Sigmoid colon (tissue), 7 donors: ENCODE results near the gene SERPINB6. TPM values are rescaled to one million over a fixed set of nuclear protein-coding genes. Genes with fewer than 3 reads are reported as not detected.

Experiments
- DNase-seq: peaks from one replicate; pipeline ENCODE4 v3.0.0-alpha.2; 2019
- H3K27ac ChIP-seq, 4 donors: fragments of 200-600 bp; sonication (generic); one replicate each; pipeline ENCODE4 v1.5.1; 2016 to 2019; ENCODE audit warnings: mild to moderate bottlenecking in 1 of 4
- H3K27me3 ChIP-seq, 3 donors: fragments of 200-600 bp; sonication (generic); one replicate each; pipeline ENCODE4 v1.5.1; 2019; ENCODE audit warnings: mild to moderate bottlenecking in 1 of 3
- H3K36me3 ChIP-seq, 4 donors: fragments of 200-600 bp; sonication (generic); one replicate each; pipeline ENCODE4 v1.5.1; 2016 to 2019
- H3K4me1 ChIP-seq, 4 donors: fragments of 200-600 bp; sonication (generic); one replicate each; pipeline ENCODE4 v1.5.1; 2017 to 2019
- H3K4me3 ChIP-seq, 4 donors: fragments of 200-600 bp; sonication (generic); one replicate each; pipeline ENCODE4 v1.5.1; 2017 to 2019; ENCODE audit warnings: mild to moderate bottlenecking in 2 of 4, moderate library complexity in 1 of 4
- H3K9me3 ChIP-seq, 4 donors: fragments of 200-600 bp in 3 of 4; sonication (generic) in 3 of 4; one replicate each; pipeline versions ENCODE4 v1.5.1 to v1.6.1; 2013 to 2019
- EP300 ChIP-seq, 4 donors: sonication (generic); formaldehyde crosslinking; IDR thresholded peaks; one replicate each; pipeline ENCODE4 v1.6.1; 2017; ENCODE audit warnings: antibody characterized with exemption in 4 of 4
- POLR2A ChIP-seq, 2 donors: fragments of 450-650 bp; IDR thresholded peaks; one replicate each; pipeline ENCODE4 v1.6.1; 2016; ENCODE audit warnings: antibody characterized with exemption in 2 of 2, mild to moderate bottlenecking in 2 of 2, moderate library complexity in 2 of 2
- POLR2AphosphoS5 ChIP-seq, 4 donors: sonication (generic); formaldehyde crosslinking; IDR thresholded peaks; one replicate each; pipeline ENCODE4 v1.6.1; 2017; ENCODE audit warnings: antibody characterized with exemption in 4 of 4
- WGBS, 2 donors: extraction: QIAGEN DNeasy Blood & Tissue Kit; methylation state at CpG; one replicate each; pipeline ENCODE4 v1.1.7; 2013; 5-methylcytosine and 5-hydroxymethylcytosine counted together
- intact Hi-C: fragments of 100-400 bp; cut with DNase I; formaldehyde crosslinking; loops from one replicate; pipeline ENCODE4 v1.15.1; 2023
- polyA plus RNA-seq, 3 donors: library from polyadenylated mRNA; stranded (reverse); fragments of 200-250 nt; gene quantifications; one replicate each; pipeline ENCODE4 v1.2.3, GENCODE V29; 2013
- total RNA-seq, 4 donors: library from RNA; depleted of rRNA; stranded (reverse); fragments of >200 nt; gene quantifications; one replicate each; pipeline ENCODE4 v1.1.0, GENCODE V29; 2016
- TF ChIP-seq, protein P1 (sequence below), 4 experiments: fragments of 450-650 bp in 3 of 4; fragments of 200-600 bp in 1 of 4; IDR thresholded peaks; one replicate each; pipeline ENCODE4 v1.5.1; 2016 to 2019; ENCODE audit warnings: antibody characterized with exemption in 4 of 4, mild to moderate bottlenecking in 3 of 4, moderate library complexity in 2 of 4
- donor health status: healthy with polysubstance abuse.
- donor health status: Bipolar disorder and iron deficiency.
- donor health status: healthy.

Gene SERPINB6
- total and polyA plus RNA-seq, 7 donors: 150 to 207 (median 178) TPM

DNA sequence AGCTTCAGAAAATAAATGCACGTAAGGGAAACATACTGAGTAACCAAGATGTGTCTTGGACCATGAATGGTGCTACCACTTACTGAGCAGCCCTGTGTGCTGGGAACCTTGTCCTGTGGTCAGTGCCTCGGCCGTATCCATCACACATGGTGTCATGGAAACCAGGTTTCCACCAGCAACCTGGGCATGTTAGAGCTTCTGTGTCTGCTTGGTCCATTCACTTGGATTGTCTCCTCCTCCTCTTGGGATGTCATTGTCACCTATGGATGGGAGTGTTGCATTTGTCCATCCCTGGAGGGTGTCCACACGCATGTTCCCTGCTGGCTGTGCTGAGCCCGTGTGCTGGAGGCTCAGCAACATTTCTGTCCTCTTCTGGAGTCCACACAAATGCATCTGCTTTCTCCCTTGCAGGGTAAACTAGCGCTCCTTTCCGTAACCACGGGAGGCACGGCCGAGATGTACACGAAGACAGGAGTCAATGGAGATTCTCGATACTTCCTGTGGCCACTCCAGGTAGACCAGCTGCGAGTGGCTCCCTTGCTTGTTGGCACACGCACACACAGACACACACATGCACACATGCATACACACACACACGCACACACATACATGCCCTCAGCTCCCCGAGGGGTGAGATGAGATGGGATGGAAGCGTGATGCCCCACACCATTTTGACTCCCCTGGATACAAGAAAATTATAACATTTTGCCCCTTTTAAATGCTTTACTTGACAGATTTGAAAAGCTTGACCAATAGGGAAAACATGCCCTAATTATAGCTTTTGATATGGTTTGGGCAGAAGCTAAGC lies 45.3 kb upstream of the SERPINB6 start:
- intact Hi-C loops: no loop called here
- TF ChIP-seq EP300 (IDR thresholded peaks at IDR 0.05) (no peak), POLR2AphosphoS5 (IDR thresholded peaks at IDR 0.05) (no peak), POLR2A (IDR thresholded peaks at IDR 0.05) (no peak)
- TF ChIP-seq, protein P1, sequence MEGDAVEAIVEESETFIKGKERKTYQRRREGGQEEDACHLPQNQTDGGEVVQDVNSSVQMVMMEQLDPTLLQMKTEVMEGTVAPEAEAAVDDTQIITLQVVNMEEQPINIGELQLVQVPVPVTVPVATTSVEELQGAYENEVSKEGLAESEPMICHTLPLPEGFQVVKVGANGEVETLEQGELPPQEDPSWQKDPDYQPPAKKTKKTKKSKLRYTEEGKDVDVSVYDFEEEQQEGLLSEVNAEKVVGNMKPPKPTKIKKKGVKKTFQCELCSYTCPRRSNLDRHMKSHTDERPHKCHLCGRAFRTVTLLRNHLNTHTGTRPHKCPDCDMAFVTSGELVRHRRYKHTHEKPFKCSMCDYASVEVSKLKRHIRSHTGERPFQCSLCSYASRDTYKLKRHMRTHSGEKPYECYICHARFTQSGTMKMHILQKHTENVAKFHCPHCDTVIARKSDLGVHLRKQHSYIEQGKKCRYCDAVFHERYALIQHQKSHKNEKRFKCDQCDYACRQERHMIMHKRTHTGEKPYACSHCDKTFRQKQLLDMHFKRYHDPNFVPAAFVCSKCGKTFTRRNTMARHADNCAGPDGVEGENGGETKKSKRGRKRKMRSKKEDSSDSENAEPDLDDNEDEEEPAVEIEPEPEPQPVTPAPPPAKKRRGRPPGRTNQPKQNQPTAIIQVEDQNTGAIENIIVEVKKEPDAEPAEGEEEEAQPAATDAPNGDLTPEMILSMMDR (IDR thresholded peaks at IDR 0.05): no peak
- Histone ChIP-seq H3K4me3 (no peak overlapping the region), H3K27me3 (no peaks in the 10 kb centered on the region), H3K36me3 (peaks cover 0 to 79% (median 12%) of the 10 kb centered on the region in 4 donors), H3K27ac (no peak overlapping the region), H3K9me3 (peaks cover 0 to 2% (median under 1%) of the 10 kb centered on the region in 4 donors), H3K4me1 (peaks cover 0 to 7% (median 0%) of the 10 kb centered on the region in 4 donors)
- WGBS, 2 donors: 96 to 97% methylated on average over 17 of the region's 17 CpGs
- DNase-seq: no peak

DNA sequence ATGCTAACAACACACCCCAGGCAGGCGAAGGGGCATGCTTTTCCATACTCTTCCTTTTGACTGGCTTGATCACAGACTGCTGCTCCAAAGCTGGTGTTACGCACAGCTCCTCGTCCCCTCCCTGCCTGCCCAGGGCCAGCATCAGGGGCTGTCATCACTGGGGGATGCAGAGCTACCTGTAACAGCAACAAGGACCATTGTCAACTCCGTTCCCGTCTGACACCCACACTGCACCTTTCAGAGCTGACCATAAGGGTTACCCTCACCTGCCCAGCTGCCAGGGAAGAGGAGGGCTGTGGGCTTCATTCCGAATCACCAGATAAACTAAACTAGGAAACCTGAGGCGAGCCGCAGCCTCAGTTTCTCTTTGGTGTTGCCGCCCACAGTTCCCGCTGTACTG lies 43.8 kb upstream of the SERPINB6 start:
- TF ChIP-seq EP300 (IDR thresholded peaks at IDR 0.05) (no peak), POLR2A (IDR thresholded peaks at IDR 0.05) (no peak), POLR2AphosphoS5 (IDR thresholded peaks at IDR 0.05) (no peak)
- TF ChIP-seq, protein P1 (IDR thresholded peaks at IDR 0.05): no peak
- 91 to 97% methylated on average over 10 of the region's 10 CpGs for WGBS, 2 donors
- Histone ChIP-seq H3K27ac (no peak overlapping the region), H3K4me3 (no peak overlapping the region), H3K27me3 (no peaks in the 10 kb centered on the region), H3K36me3 (peaks cover 7 to 85% (median 18%) of the 10 kb centered on the region in 4 donors), H3K4me1 (no peaks in the 10 kb centered on the region), H3K9me3 (peaks cover 0 to 8% (median 4%) of the 10 kb centered on the region in 4 donors)
- no peak for DNase-seq
- intact Hi-C loops: no loop called here

DNA sequence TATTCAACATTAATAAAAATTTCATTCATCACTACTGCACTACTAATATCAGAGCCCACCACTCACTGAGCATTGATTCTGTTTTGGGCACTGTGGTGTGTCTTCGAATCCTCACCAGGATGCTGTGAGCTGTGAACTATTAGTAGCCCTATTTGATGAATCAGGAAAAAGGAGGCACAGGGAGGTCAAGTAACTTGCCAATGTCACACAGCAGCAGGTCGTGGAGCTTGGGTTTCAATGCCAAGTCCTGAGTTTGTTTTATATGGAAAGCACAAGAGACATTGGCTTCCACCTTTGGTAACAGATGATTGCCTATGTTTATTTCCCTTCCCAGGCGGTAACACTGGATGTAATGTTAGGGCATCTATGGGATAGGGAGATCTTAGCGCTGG lies 43.3 kb upstream of the SERPINB6 start:
- 89 to 94% methylated on average over 4 of the region's 4 CpGs for WGBS, 2 donors
- intact Hi-C loops: no loop called here
- H3K4me1 ChIP-seq: no peaks in the 10 kb centered on the region
- DNase-seq: no peak
- no peaks in the 10 kb centered on the region for H3K27me3 ChIP-seq
- H3K4me3 ChIP-seq: no peak overlapping the region
- peaks cover 0 to 8% (median 4%) of the 10 kb centered on the region in 4 donors for H3K9me3 ChIP-seq
- H3K27ac ChIP-seq: no peak overlapping the region
- TF ChIP-seq POLR2A (IDR thresholded peaks at IDR 0.05): no peak
- TF ChIP-seq EP300 (IDR thresholded peaks at IDR 0.05): no peak
- no peak for TF ChIP-seq POLR2AphosphoS5 (IDR thresholded peaks at IDR 0.05)
- TF ChIP-seq, protein P1 (IDR thresholded peaks at IDR 0.05): no peak
- peaks cover 7 to 85% (median 22%) of the 10 kb centered on the region in 4 donors for H3K36me3 ChIP-seq

DNA sequence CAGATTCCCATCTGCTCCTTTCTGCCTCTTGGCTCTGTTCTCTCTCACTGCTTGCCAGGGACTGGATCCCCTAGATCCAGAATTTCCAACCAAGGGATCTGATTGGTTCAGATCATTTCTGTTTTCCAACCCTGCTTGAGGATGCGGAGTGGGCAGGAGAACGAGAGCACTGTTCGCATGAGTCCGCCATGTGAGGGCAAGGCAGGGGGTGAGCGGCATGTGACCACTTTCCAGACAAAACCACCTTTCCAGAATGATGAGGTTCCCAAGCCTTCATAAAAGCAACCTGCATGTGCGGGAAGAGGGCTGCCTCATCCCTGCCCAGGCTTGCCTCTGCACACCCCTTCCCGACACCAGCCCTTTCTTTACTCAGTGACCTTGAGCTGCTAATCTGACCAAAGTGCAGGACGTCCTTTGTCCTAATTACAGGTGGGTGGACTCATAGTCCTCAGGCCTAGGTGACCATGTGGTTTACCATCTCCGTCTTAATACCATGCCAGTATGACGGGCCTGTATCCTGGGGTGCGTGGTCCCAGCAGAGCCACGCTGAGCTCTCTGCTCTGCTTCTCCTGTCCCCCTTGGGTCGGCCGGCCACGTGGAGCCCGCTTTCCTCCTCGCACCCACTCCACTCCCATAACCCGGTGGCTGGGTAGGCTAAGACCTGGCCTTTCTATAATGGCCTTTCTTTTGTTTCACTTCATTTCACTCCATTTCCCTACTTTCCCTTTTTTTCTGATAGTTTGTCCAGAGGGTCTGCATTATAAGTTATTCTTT lies 42.7 kb upstream of the SERPINB6 start:
- no peak for DNase-seq
- TF ChIP-seq POLR2AphosphoS5 (IDR thresholded peaks at IDR 0.05) (no peak), EP300 (IDR thresholded peaks at IDR 0.05) (no peak), POLR2A (IDR thresholded peaks at IDR 0.05) (no peak)
- TF ChIP-seq, protein P1 (IDR thresholded peaks at IDR 0.05): no peak
- 90 to 96% methylated on average over 18 of the region's 18 CpGs for WGBS, 2 donors
- Histone ChIP-seq H3K4me1 (no peaks in the 10 kb centered on the region), H3K27me3 (no peaks in the 10 kb centered on the region), H3K36me3 (peaks cover 7 to 89% (median 25%) of the 10 kb centered on the region in 4 donors), H3K27ac (no peak overlapping the region), H3K9me3 (peaks cover 0 to 8% (median 4%) of the 10 kb centered on the region in 4 donors), H3K4me3 (no peak overlapping the region)
- intact Hi-C loops: no loop called here
